ENCODE results near the gene ABLIM1. TPM values are rescaled to one million over a fixed set of nuclear protein-coding genes. Genes with fewer than 3 reads are reported as not detected.
"Not testable (repeated sequence)": the region's sequence is repeated elsewhere in the genome, so short reads cannot be mapped to it uniquely, and the experiment has no call there.

Gene ABLIM1
- polyA plus RNA-seq, 3 donors: 0.33 to 0.91 (median 0.57) TPM

GRCh38 chr10:114698271-114699061, 40.4 kb upstream of the ABLIM1 start:
- Mint-ChIP-seq H3K27ac (no peak overlapping the region), H3K27me3 (ENCODE audit: low read depth in 3 of 3) (peaks cover 0 to 5% (median 4%) of the 10 kb centered on the region in 3 donors), H3K4me3 (no peak overlapping the region), H3K9me3 (peaks cover 0 to 2% (median 0%) of the 10 kb centered on the region in 7 donors), H3K36me3 (no peaks in the 10 kb centered on the region), H3K4me1 (no peaks in the 10 kb centered on the region)
- no peaks in the 10 kb centered on the region for H3K27me3 ChIP-seq (ENCODE audit: control insufficient read depth in 2 of 2, insufficient read depth in 2 of 2, low read length in 2 of 2)
- no peak overlapping the region for H3K4me2 ChIP-seq (replicated peaks; ENCODE audit: extremely low read depth, low read length, poor library complexity, severe bottlenecking)
- intact Hi-C loops (cut with micrococcal nuclease): no loop called here
- no peak overlapping the region for H3K27ac ChIP-seq (ENCODE audit: low read depth in 1 of 2, low read length in 2 of 2)
- no peaks in the 10 kb centered on the region for H3K79me2 ChIP-seq (ENCODE audit: insufficient read depth, low read length)
- H3K36me3 ChIP-seq (replicated peaks in 1 of 2; ENCODE audit: control insufficient read depth in 1 of 2, insufficient read depth in 2 of 2, low read length in 2 of 2): no peaks in the 10 kb centered on the region
- TF ChIP-seq, protein P1, sequence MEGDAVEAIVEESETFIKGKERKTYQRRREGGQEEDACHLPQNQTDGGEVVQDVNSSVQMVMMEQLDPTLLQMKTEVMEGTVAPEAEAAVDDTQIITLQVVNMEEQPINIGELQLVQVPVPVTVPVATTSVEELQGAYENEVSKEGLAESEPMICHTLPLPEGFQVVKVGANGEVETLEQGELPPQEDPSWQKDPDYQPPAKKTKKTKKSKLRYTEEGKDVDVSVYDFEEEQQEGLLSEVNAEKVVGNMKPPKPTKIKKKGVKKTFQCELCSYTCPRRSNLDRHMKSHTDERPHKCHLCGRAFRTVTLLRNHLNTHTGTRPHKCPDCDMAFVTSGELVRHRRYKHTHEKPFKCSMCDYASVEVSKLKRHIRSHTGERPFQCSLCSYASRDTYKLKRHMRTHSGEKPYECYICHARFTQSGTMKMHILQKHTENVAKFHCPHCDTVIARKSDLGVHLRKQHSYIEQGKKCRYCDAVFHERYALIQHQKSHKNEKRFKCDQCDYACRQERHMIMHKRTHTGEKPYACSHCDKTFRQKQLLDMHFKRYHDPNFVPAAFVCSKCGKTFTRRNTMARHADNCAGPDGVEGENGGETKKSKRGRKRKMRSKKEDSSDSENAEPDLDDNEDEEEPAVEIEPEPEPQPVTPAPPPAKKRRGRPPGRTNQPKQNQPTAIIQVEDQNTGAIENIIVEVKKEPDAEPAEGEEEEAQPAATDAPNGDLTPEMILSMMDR (IDR thresholded peaks at IDR 0.05): no peak
- H2AFZ ChIP-seq (ENCODE audit: insufficient read depth, low read depth, low read length, poor library complexity, severe bottlenecking): no peak overlapping the region
- H3K9me3 ChIP-seq (replicated peaks in 1 of 2; ENCODE audit: control insufficient read depth in 1 of 2, insufficient read depth in 1 of 2, low read length in 2 of 2): no peaks in the 10 kb centered on the region
- H3K4me3 ChIP-seq (replicated peaks in 1 of 3; ENCODE audit: low read depth in 2 of 3, low read length in 3 of 3): no peak overlapping the region
- no peaks in the 10 kb centered on the region for H3K4me1 ChIP-seq (ENCODE audit: control insufficient read depth in 1 of 2, insufficient read depth in 2 of 2, low read length in 2 of 2)
- no peak overlapping the region for H3K9ac ChIP-seq (ENCODE audit: insufficient read depth, low read length, poor library complexity, severe bottlenecking)
- no peaks in the 10 kb centered on the region for H4K20me1 ChIP-seq (ENCODE audit: insufficient read depth, low read length)
- DNase-seq: no peak

GRCh38 chr10:114697061-114697598, 39.1 kb upstream of the ABLIM1 start:
- Histone ChIP-seq H3K27me3 (ENCODE audit: control insufficient read depth in 2 of 2, insufficient read depth in 2 of 2, low read length in 2 of 2) (no peaks in the 10 kb centered on the region), H3K27ac (ENCODE audit: low read depth in 1 of 2, low read length in 2 of 2) (no peak overlapping the region), H3K4me1 (ENCODE audit: control insufficient read depth in 1 of 2, insufficient read depth in 2 of 2, low read length in 2 of 2) (no peaks in the 10 kb centered on the region), H3K4me3 (replicated peaks in 1 of 3; ENCODE audit: low read depth in 2 of 3, low read length in 3 of 3) (no peak overlapping the region), H4K20me1 (ENCODE audit: insufficient read depth, low read length) (no peaks in the 10 kb centered on the region), H2AFZ (ENCODE audit: insufficient read depth, low read depth, low read length, poor library complexity, severe bottlenecking) (no peak overlapping the region), H3K79me2 (ENCODE audit: insufficient read depth, low read length) (no peaks in the 10 kb centered on the region), H3K9ac (ENCODE audit: insufficient read depth, low read length, poor library complexity, severe bottlenecking) (no peak overlapping the region), H3K9me3 (replicated peaks in 1 of 2; ENCODE audit: control insufficient read depth in 1 of 2, insufficient read depth in 1 of 2, low read length in 2 of 2) (no peaks in the 10 kb centered on the region), H3K36me3 (replicated peaks in 1 of 2; ENCODE audit: control insufficient read depth in 1 of 2, insufficient read depth in 2 of 2, low read length in 2 of 2) (no peaks in the 10 kb centered on the region), H3K4me2 (replicated peaks; ENCODE audit: extremely low read depth, low read length, poor library complexity, severe bottlenecking) (no peak overlapping the region)
- no peak overlapping the region for H3K4me3 Mint-ChIP-seq
- WGBS (ENCODE audit: insufficient coverage): 98% methylated on average over 5 of the region's 10 CpGs
- no peak overlapping the region for H3K27ac Mint-ChIP-seq
- intact Hi-C loops (cut with micrococcal nuclease): no loop called here
- TF ChIP-seq, protein P1 (IDR thresholded peaks at IDR 0.05): no peak
- H3K36me3 Mint-ChIP-seq: no peaks in the 10 kb centered on the region
- no peak for DNase-seq
- H3K9me3 Mint-ChIP-seq: peaks cover 0 to 2% (median 0%) of the 10 kb centered on the region in 7 donors
- peaks cover 0 to 4% (median 0%) of the 10 kb centered on the region in 3 donors for H3K27me3 Mint-ChIP-seq (ENCODE audit: low read depth in 3 of 3)
- peaks cover 3% of the 10 kb centered on the region for H3K4me1 Mint-ChIP-seq

DNA sequence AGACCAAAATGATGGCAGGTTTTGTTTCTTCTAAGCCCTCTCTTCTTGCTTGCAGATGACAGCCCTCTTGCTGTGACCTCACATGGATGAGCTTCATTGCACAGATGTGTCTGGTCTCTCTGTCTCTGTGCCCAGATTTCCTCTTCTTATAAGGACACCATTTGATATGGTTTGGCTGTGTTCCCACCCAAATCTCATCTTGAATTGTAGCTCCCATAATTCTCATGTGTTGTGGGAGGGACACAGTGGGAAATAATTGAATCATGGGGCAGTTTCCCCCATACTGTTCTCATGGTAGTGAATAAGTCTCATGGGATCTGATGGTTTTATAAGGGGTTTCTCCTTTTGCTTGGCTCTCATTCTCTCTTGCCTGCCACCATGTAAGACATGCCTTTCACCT, 38.2 kb upstream of the ABLIM1 start:
- H3K9me3 ChIP-seq (replicated peaks in 1 of 2; ENCODE audit: control insufficient read depth in 1 of 2, insufficient read depth in 1 of 2, low read length in 2 of 2); H4K20me1 ChIP-seq (ENCODE audit: insufficient read depth, low read length); H3K27me3 Mint-ChIP-seq (ENCODE audit: low read depth in 3 of 3); H3K4me3 ChIP-seq (replicated peaks in 1 of 3; ENCODE audit: low read depth in 2 of 3, low read length in 3 of 3); DNase-seq; H2AFZ ChIP-seq (ENCODE audit: insufficient read depth, low read depth, low read length, poor library complexity, severe bottlenecking); H3K27ac Mint-ChIP-seq; H3K9ac ChIP-seq (ENCODE audit: insufficient read depth, low read length, poor library complexity, severe bottlenecking); H3K79me2 ChIP-seq (ENCODE audit: insufficient read depth, low read length); H3K9me3 Mint-ChIP-seq; intact Hi-C loops (cut with micrococcal nuclease); H3K36me3 Mint-ChIP-seq; H3K27me3 ChIP-seq (ENCODE audit: control insufficient read depth in 2 of 2, insufficient read depth in 2 of 2, low read length in 2 of 2); H3K36me3 ChIP-seq (replicated peaks in 1 of 2; ENCODE audit: control insufficient read depth in 1 of 2, insufficient read depth in 2 of 2, low read length in 2 of 2); H3K4me3 Mint-ChIP-seq; H3K4me1 ChIP-seq (ENCODE audit: control insufficient read depth in 1 of 2, insufficient read depth in 2 of 2, low read length in 2 of 2); H3K27ac ChIP-seq (ENCODE audit: low read depth in 1 of 2, low read length in 2 of 2); H3K4me2 ChIP-seq (replicated peaks; ENCODE audit: extremely low read depth, low read length, poor library complexity, severe bottlenecking): not testable (repeated sequence)
- peaks cover 11% of the 10 kb centered on the region for H3K4me1 Mint-ChIP-seq

Measured in CD14-positive monocyte (primary cell).